ENCODE results near the gene FAM193A.

DNA sequence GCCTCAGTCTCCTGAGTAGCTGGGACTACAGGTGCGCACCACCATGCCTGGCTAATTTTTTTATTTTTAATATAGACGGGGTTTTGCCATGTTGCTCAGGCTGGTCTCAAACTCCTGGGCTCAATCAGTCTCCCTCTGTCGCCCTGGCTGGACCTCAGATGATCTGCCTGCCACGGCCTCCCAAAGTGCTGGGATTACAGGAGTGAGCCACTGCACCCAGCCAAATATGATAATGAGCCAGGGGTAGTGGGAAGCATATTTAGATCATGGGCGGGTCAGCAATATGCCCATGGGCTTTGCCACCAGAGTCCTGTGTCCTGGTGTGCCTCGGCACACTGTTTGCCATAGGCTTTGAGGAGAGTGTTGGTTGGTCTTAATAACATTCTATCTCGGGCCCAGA is 71.8 kb downstream of the FAM193A start:
- TF ChIP-seq MXI1 (IDR thresholded peaks at IDR 0.05; ENCODE audit: low read depth, low read length): no peak
- TF ChIP-seq JUND (IDR thresholded peaks at IDR 0.05): no peak
- TF ChIP-seq, protein P1, sequence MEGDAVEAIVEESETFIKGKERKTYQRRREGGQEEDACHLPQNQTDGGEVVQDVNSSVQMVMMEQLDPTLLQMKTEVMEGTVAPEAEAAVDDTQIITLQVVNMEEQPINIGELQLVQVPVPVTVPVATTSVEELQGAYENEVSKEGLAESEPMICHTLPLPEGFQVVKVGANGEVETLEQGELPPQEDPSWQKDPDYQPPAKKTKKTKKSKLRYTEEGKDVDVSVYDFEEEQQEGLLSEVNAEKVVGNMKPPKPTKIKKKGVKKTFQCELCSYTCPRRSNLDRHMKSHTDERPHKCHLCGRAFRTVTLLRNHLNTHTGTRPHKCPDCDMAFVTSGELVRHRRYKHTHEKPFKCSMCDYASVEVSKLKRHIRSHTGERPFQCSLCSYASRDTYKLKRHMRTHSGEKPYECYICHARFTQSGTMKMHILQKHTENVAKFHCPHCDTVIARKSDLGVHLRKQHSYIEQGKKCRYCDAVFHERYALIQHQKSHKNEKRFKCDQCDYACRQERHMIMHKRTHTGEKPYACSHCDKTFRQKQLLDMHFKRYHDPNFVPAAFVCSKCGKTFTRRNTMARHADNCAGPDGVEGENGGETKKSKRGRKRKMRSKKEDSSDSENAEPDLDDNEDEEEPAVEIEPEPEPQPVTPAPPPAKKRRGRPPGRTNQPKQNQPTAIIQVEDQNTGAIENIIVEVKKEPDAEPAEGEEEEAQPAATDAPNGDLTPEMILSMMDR (IDR thresholded peaks at IDR 0.05): no peak
- TF ChIP-seq CHD2 (IDR thresholded peaks at IDR 0.05; ENCODE audit: low read length, partially characterized antibody): no peak
- no peak for TF ChIP-seq POLR2AphosphoS5 (IDR thresholded peaks at IDR 0.05; ENCODE audit: low read depth, low read length)
- TF ChIP-seq SIN3A (IDR thresholded peaks at IDR 0.05; ENCODE audit: borderline replicate concordance, low read depth, low read length): no peak
- TF ChIP-seq, protein P2, sequence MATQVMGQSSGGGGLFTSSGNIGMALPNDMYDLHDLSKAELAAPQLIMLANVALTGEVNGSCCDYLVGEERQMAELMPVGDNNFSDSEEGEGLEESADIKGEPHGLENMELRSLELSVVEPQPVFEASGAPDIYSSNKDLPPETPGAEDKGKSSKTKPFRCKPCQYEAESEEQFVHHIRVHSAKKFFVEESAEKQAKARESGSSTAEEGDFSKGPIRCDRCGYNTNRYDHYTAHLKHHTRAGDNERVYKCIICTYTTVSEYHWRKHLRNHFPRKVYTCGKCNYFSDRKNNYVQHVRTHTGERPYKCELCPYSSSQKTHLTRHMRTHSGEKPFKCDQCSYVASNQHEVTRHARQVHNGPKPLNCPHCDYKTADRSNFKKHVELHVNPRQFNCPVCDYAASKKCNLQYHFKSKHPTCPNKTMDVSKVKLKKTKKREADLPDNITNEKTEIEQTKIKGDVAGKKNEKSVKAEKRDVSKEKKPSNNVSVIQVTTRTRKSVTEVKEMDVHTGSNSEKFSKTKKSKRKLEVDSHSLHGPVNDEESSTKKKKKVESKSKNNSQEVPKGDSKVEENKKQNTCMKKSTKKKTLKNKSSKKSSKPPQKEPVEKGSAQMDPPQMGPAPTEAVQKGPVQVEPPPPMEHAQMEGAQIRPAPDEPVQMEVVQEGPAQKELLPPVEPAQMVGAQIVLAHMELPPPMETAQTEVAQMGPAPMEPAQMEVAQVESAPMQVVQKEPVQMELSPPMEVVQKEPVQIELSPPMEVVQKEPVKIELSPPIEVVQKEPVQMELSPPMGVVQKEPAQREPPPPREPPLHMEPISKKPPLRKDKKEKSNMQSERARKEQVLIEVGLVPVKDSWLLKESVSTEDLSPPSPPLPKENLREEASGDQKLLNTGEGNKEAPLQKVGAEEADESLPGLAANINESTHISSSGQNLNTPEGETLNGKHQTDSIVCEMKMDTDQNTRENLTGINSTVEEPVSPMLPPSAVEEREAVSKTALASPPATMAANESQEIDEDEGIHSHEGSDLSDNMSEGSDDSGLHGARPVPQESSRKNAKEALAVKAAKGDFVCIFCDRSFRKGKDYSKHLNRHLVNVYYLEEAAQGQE (IDR thresholded peaks at IDR 0.05; ENCODE audit: low read depth, low read length): no peak
- no peak for TF ChIP-seq SMC3 (IDR thresholded peaks at IDR 0.05; ENCODE audit: low read depth, low read length)
- no peak for TF ChIP-seq EP300 (IDR thresholded peaks at IDR 0.05; ENCODE audit: borderline replicate concordance in 1 of 2, low read depth in 1 of 2, low read length in 1 of 2)
- TF ChIP-seq RAD21 (IDR thresholded peaks at IDR 0.05; ENCODE audit: low read length): no peak
- TF ChIP-seq GABPA (IDR thresholded peaks at IDR 0.05; ENCODE audit: low read depth): no peak

Data from SK-N-SH (cell line).